ENCODE data around the gene PANK1. TPM values are rescaled to one million over a fixed set of nuclear protein-coding genes. Genes with fewer than 3 reads are reported as not detected.
"Not testable (repeated sequence)": the region's sequence is repeated elsewhere in the genome, so short reads cannot be mapped to it uniquely, and the experiment has no call there.

Gene PANK1
- total RNA-seq, 1 donor from 2014 or later: 18.2 TPM

DNA sequence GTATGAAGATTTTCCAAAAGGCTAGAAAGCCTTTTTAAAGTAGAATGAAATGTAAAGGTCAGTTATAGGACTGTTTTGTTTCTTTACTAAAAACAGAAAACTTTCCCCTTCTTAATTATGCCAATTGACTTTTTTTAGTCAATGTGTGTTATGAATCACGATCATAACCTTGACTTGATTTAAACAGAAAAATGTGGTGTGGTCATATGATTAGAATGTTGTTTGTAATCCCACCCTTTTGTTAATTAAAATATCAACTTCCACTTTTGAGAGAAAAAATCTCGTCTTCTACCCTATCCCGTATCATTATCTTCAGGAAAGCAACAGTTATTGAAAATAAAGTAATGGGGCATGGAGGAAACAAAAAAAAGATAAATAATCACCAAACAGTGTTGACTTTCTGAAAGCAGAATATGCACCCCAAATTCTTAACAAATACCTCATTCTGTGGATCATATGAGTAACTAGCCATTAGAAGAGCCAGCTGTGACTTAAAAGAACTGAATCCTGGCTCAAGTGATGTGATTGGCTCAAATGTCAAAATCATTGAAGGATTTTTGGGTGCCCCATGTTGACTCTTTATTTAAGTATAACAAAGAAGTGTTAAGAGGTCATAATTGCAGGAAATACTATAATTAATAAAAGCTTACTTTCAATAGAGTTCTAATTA is 77.3 kb downstream of the PANK1 start:
- no peak for DNase-seq (ENCODE audit: low spot score)

DNA sequence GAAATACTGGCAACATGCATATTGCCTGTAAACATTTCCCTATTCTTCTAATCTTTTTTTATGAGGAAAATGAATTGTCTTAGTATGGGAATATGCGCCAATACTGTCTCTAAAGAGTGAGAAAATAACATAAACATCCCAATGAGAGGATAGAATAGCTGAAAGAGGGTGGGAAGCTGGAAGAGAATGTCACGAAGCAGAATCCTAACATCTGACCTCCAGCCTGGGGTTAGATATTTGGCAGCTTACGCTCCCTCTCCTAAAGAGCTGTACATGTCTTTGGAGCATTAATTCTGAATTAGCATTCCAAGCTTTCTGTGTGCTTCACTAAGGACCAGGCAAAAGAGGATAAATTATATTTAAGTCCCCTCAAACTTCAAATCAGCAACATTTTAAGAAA is 78.0 kb downstream of the PANK1 start:
- DNase-seq (ENCODE audit: low spot score): no peak

GRCh38 chr10:89566095-89566950 is 78.7 kb downstream of the PANK1 start:
- no peak for DNase-seq (ENCODE audit: low spot score)

DNA sequence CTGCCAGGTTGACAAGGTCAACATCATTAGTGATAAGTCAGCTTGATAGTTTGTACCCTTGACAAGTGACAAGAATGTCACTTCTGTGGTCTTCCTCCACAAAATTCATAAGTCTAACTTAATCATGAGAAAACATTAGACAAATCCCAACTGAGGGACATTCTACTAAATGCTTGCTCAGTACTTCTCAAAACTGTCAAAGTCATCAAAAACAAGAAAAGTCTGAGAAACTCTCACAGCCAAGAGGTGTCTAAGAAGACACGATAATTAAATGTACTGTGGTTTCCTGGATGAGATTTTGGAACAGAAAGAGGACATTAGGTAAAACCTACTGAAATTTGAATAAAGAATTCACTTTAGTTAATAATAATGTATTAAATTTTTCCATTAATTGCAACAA is 79.9 kb downstream of the PANK1 start:
- DNase-seq (ENCODE audit: low spot score): no peak

GRCh38 chr10:89563861-89564478 is 81.1 kb downstream of the PANK1 start:
- DNase-seq (ENCODE audit: low spot score): no peak

GRCh38 chr10:89563311-89563710 is 81.7 kb downstream of the PANK1 start:
- no peak for DNase-seq (ENCODE audit: low spot score)

- no peak for DNase-seq (ENCODE audit: low spot score)
These were observed 88.4 kb downstream of the PANK1 start for GRCh38 chr10:89556600-89556999.

- no peak for DNase-seq (ENCODE audit: low spot score)
These were observed 89.2 kb downstream of the PANK1 start for GRCh38 chr10:89555688-89556445.

- DNase-seq (ENCODE audit: low spot score): no peak
These were observed 90.6 kb downstream of the PANK1 start for GRCh38 chr10:89554433-89554832.

DNA sequence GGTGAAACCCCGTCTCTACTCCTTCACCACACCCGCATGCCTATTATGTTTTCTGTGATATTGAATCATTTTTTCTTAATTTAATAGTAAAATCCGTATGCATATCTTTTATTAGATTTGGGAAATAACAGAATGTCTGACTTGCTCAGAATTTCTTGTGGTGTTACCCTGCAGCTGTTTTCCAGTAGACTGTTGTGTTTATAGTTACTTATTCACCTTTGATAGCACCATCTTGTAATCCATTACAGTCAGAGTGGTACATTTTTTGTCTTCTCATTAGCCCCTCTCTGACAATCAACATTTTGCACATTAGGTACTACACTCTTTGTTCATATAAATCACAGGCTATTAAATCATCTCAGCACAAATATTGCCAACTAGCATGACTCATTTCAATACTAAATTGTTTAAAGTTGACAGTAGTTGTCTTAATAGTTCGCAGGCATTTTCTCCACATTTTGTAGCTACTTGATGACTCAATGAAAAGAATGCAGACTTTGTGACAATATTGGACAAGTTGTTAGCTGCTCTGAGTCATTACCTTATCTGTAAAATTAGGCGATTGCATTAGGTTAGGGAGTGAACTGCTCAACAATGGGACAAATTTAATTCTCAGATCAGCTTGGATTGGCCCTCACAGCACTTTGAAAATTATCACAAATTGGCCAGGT is 91.8 kb downstream of the PANK1 start:
- DNase-seq (ENCODE audit: low spot score): no peak

GRCh38 chr10:89552213-89552612 is 92.8 kb downstream of the PANK1 start:
- no peak for DNase-seq (ENCODE audit: low spot score)

DNA sequence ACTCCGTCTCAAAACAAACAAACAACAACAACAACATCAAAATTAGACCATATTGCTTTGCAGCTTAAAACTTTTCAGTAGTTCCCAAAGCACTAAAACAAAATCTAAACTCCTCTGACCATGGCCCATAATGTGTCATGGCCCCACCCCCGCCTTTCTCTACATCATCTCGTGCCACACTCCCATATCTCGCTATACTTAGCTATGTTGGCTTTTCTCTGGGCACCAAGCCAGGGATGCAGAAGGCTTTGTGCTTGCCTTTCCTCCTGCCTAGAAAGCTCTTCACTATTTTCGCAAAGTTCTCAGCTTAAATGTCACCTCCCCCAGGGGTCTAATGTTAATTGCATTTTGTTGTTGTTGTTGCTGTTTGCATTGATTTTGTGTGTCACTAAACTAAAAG is 94.5 kb downstream of the PANK1 start:
- peak; percentile 56 for DNase-seq (ENCODE audit: low spot score)

DNA sequence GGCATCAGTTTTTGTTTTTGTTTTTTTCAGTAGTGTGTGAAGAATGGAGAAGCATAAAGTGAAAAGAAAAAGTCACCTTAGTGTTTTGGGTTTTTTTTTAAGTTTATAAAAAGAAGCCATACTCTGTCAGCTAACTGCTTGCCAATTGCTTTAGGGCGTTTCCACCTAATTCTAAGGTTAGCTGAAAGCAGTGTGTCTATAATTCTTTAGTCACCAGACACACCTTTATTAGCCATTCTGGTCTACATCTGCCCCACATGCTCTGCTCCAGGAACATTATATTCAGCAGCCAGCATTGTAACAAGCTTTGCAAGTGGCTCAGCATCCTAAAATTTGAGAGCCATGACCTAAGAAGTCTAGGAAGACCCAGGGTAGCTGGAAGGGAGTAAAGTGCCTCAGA is 95.5 kb downstream of the PANK1 start:
- no peak for DNase-seq (ENCODE audit: low spot score)

- DNase-seq (ENCODE audit: low spot score): no peak
These were observed 96.4 kb downstream of the PANK1 start for GRCh38 chr10:89548673-89549072.

GRCh38 chr10:89547853-89548513 is 97.1 kb downstream of the PANK1 start:
- peak; percentile 69 for DNase-seq (ENCODE audit: low spot score)

DNA sequence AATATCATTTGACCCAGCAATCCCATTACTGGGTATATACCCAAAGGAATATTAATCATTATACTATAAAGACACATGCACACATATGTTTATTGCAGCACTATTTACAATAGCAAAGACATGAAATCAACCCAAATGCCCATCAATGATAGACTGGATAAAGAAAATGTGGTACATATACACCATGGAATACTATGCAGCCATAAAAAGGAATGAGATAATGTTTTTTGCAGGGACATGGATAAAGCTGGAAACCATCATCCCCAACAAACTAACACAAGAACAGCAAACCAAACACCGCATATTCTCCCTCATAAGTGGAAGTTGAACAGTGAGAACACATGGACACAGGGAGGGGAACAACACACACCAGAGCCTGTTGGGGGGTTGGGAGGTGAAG is 98.4 kb downstream of the PANK1 start:
- DNase-seq (ENCODE audit: low spot score): not testable (repeated sequence)

DNA sequence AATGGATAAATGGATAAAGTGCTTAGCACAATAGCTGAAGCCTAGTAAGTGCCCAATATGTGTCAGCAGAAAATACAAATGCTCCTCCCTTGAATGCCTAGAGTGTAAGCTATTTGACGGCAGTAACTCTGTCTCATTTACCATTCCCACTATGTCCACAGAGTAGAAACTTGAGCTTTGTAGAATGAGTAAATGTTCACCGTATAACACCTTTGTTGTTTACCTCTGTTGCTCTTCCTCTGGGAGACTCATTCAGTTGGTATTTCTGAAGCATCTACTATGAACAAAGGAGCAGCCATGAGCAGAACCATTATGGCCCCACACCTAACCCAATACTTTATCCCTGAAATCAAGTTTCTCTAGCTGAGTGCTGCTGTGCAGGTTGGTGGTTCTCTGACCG is 101.2 kb downstream of the PANK1 start:
- no peak for DNase-seq (ENCODE audit: low spot score)

DNA sequence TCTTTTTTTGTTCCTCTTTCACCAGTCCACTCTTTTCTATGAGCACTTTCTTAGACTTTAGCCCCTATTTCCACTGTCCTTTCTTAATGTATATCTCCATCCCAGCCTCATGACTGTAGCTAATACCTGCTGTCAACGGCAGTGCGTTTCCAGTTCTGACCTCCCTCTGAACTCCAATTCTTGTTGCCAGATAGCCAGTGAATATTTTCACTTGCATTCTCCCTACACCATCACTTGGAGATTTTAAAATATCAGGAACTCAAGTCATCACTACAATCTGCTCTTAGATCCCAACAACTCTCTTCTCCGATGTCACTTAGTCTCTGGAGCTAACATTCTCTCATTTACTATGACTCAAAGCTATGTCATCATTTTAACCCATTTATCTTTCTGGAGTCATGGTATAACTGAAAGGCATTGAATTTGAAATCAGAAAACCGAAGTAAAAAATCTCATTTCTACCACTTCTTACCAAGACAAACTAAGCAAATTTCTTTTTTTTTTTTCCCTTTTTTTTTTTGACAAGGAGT is 104.6 kb downstream of the PANK1 start:
- no peak for DNase-seq (ENCODE audit: low spot score)

DNA sequence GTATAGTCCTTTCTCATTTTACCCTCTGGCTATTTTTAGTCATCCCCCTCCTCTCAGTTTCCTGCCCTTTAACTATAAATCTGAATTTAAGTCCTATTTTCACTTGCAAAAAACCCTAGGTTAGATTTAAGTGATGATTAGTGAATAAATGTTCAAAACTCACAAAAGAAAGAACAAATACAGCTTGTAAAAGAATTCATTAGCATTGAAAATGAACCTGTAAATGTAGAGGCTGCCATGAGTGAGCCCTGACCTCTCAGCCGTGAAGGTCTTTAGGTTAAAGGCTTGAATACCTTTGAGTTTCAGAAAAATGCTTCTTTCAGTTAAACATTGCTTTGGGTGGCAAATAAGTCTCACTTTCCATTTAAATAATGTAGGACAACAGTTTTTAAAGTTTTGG is 107.7 kb downstream of the PANK1 start:
- no peak for DNase-seq (ENCODE audit: low spot score)

GRCh38 chr10:89536013-89536354 is 109.1 kb downstream of the PANK1 start:
- no peak for DNase-seq (ENCODE audit: low spot score)
